K562 (cell line): ENCODE results near the gene TEX30. TPM values are rescaled to one million over a fixed set of nuclear protein-coding genes. Genes with fewer than 3 reads are reported as not detected.

ENCODE experiments used
- BACH1 ChIP-seq: fragments of 200-800 bp; sonication (Bioruptor generic); IDR thresholded peaks from 2 replicates; pipeline ENCODE4 v1.6.1; 2016; ENCODE audit warnings: missing genetic modification characterization, missing compliant biosample characterization
- KLF10 ChIP-seq: fragments of 250-450 bp; sonication (Bioruptor Pico); IDR thresholded peaks from 2 replicates; pipeline ENCODE4 v1.6.1; 2021; ENCODE audit warnings: matching md5 sums
- MGA ChIP-seq: fragments of 450-650 bp; IDR thresholded peaks from 2 replicates; pipeline ENCODE4 v1.6.1; 2016; ENCODE audit warnings: mild to moderate bottlenecking, moderate library complexity
- MNT ChIP-seq, 2 experiments: fragments of 450-650 bp; conservative IDR thresholded peaks; 2 replicates each; pipeline ENCODE4 v1.6.1; 2017; ENCODE audit warnings: mild to moderate bottlenecking in 2 of 2, moderate library complexity in 2 of 2
- NR3C1 ChIP-seq: sonication (generic); formaldehyde crosslinking; IDR thresholded peaks from 2 replicates; pipeline ENCODE4 v1.8.1; 2022; ENCODE audit warnings: missing genetic modification reagents
- TBP ChIP-seq: optimal IDR thresholded peaks from 2 replicates; pipeline ENCODE3; 2011; ENCODE audit warnings: low read depth, low read length, improper control_type of control experiment
- TEAD4 ChIP-seq, 2 experiments: sonication (generic) in 1 of 2; formaldehyde crosslinking in 1 of 2; IDR thresholded peaks; 2 replicates each; pipeline versions ENCODE4 v1.6.1 to v1.8.0; 2012 to 2022; ENCODE audit warnings: borderline replicate concordance in 1 of 2, inconsistent platforms in 1 of 2, low read length in 1 of 2, mild to moderate bottlenecking in 1 of 2, missing genetic modification reagents in 1 of 2
- polyA plus RNA-seq, 8 experiments: library from polyadenylated mRNA; depleted of rRNA in 4 of 8; stranded (reverse) in 5 of 8; unstranded in 3 of 8; fragments of >200 nt; fragmentation: Nextera tagmentation in 2 of 8; fragmentation: Illumina TruSeq in 1 of 8; extraction: Ambion mirVana in 2 of 8; extraction: Trizol in 1 of 8; gene quantifications; 2 replicates each; pipeline versions ENCODE4 v1.2.1 to v1.2.3, GENCODE V29; 2011 to 2014; ENCODE audit warnings: inconsistent platforms in 1 of 8, missing spikeins in 1 of 8
- total RNA-seq, 7 experiments: library from RNA; depleted of rRNA in 6 of 7; stranded (reverse); fragments of >200 nt in 6 of 7; fragmentation: Illumina TruSeq in 2 of 7; extraction: Trizol in 2 of 7; gene quantifications; 2 replicates each; pipeline versions ENCODE4 v1.2.1 to v1.2.3, GENCODE V29; 2011 to 2021; ENCODE audit warnings: low replicate concordance in 1 of 7

The TEX30 gene
- total and polyA plus RNA-seq, 9 of the 15 experiments (the other 6 are each of a cell fraction or from before 2014, with no cell fraction given) = 24.1 to 143 (median 37.3) TPM

GRCh38 chr13:102805680-102806079 lies 32.1 kb upstream of the TEX30 start (continued):
- TF ChIP-seq MGA (no peak), TEAD4 (IDR thresholded peaks at IDR 0.05; ENCODE audit: low read length) (no peak), TEAD4 (CRISPR knock-in tag; IDR thresholded peaks at IDR 0.05; ENCODE audit: borderline replicate concordance) (no peak), KLF10 (CRISPR knock-in tag) (no peak), TBP (no peak), NR3C1 (no peak), MNT (conservative IDR thresholded peaks at IDR 0.05) (no peak), BACH1 (no peak)
